Calu3 (cell line): ENCODE measurements around the gene EEF1AKMT3. TPM values are rescaled to one million over a fixed set of nuclear protein-coding genes. Genes with fewer than 3 reads are reported as not detected.

Experiments used
- BruUV-seq: library from RNA; stranded (reverse); fragments of 400-500 nt; replicated peaks from 2 replicates; lab custom pipeline; 2021; lab: Mats Ljungman, UMichigan
- CTCF ChIA-PET: fragments of 300-600 bp; sonication (Branson Sonifier 250); formaldehyde crosslinking; loops from one replicate; lab custom pipeline; 2022; ENCODE audit warnings: antibody characterized with exemption; lab: Charles Lee
- DNase-seq: peaks from one replicate; pipeline ENCODE4 v3.0.0; 2022
- H3K27ac Mint-ChIP-seq: one replicate; pipeline ENCODE4 v1.8.0; 2022; ENCODE audit warnings: mixed read lengths; ENCODE audit not compliant: unreplicated experiment
- H3K27me3 Mint-ChIP-seq: one replicate; pipeline ENCODE4 v1.8.0; 2022; ENCODE audit warnings: mixed read lengths; ENCODE audit not compliant: unreplicated experiment
- H3K36me3 Mint-ChIP-seq: one replicate; pipeline ENCODE4 v1.8.0; 2022; ENCODE audit warnings: mild to moderate bottlenecking, moderate library complexity, mixed read lengths; ENCODE audit not compliant: insufficient read depth, unreplicated experiment
- H3K4me1 Mint-ChIP-seq: one replicate; pipeline ENCODE4 v1.8.0; 2022; ENCODE audit warnings: mild to moderate bottlenecking, low read depth, mixed read lengths; ENCODE audit not compliant: unreplicated experiment
- H3K4me3 Mint-ChIP-seq: one replicate; pipeline ENCODE4 v1.8.0; 2022; ENCODE audit warnings: mild to moderate bottlenecking, low read depth, moderate library complexity, mixed read lengths; ENCODE audit not compliant: unreplicated experiment
- H3K9me3 Mint-ChIP-seq: one replicate; pipeline ENCODE4 v1.8.0; 2022; ENCODE audit warnings: low read depth, mixed read lengths; ENCODE audit not compliant: unreplicated experiment
- CTCF ChIP-seq: fragments of 200-600 bp; IDR thresholded peaks from one replicate; pipeline ENCODE4 v1.8.0; 2022; ENCODE audit warnings: antibody characterized with exemption; ENCODE audit not compliant: unreplicated experiment
- intact Hi-C: fragments of 100-400 bp; cut with micrococcal nuclease; formaldehyde crosslinking; loops from one replicate; pipeline ENCODE4 v1.10.0; 2022; ENCODE audit not compliant: unreplicated experiment
- total RNA-seq: library from RNA; stranded (reverse); gene quantifications from 2 replicates; pipeline ENCODE4 v1.2.3, GENCODE V29; 2022

The EEF1AKMT3 gene
- total RNA-seq, 1 experiment from 2014 or later = 8.4 TPM

GRCh38 chr12:57752668-57753000, 19.8 kb upstream of the EEF1AKMT3 start:
- CTCF ChIA-PET = no interaction called here
- Mint-ChIP-seq H3K36me3 (peaks cover 73% of the 10 kb centered on the region), H3K4me1 (peaks cover 48% of the 10 kb centered on the region), H3K4me3 (peak overlapping the region; percentile 99), H3K27ac (peak overlapping the region; percentile 90), H3K27me3 (no peaks in the 10 kb centered on the region), H3K9me3 (no peaks in the 10 kb centered on the region)
- BruUV-seq = no TSS peak
- DNase-seq = no peak
- intact Hi-C loops = no loop called here
- TF ChIP-seq CTCF = no peak

GRCh38 chr12:57753756-57754337, 18.6 kb upstream of the EEF1AKMT3 start:
- H3K27me3 Mint-ChIP-seq = no peaks in the 10 kb centered on the region
- H3K27ac Mint-ChIP-seq = peak overlapping the region; percentile 82
- intact Hi-C loops = no loop called here

GRCh38 chr12:57754411-57755193, 17.8 kb upstream of the EEF1AKMT3 start, which contains the start of gene MARCHF9:
TSS of gene MARCHF9 (plus strand) at chr12:57755103. CDS start at chr12:57755529, 426 bp downstream.
- TF ChIP-seq CTCF = no peak
- peak; percentile 93 for DNase-seq
- CTCF ChIA-PET = interaction anchor here (1.0 kb wide), 1 partner anchor 10 kb away, joined by 4 read pairs; the partner anchor contains the start of gene TSPAN31
- H3K27me3 Mint-ChIP-seq = no peaks in the 10 kb centered on the region
- H3K4me1 Mint-ChIP-seq = peaks cover 48% of the 10 kb centered on the region
- peaks cover 64% of the 10 kb centered on the region for H3K36me3 Mint-ChIP-seq
- BruUV-seq = no TSS peak
- intact Hi-C loops = no loop called here
- peak within 1 kb of the TSS; percentile 67 for H3K4me3 Mint-ChIP-seq
- no peaks in the 10 kb centered on the region for H3K9me3 Mint-ChIP-seq
- H3K27ac Mint-ChIP-seq = peak within 1 kb of the TSS; percentile 82

More at GRCh38 chr12:57753756-57754337, 18.6 kb upstream of the EEF1AKMT3 start:
- TF ChIP-seq CTCF = no peak
- no peak for DNase-seq
- no TSS peak for BruUV-seq
- CTCF ChIA-PET = interaction anchor here (1.0 kb wide), 1 partner anchor 9 kb away, joined by 4 read pairs; the partner anchor contains the start of gene TSPAN31
- Mint-ChIP-seq H3K9me3 (no peaks in the 10 kb centered on the region), H3K36me3 (peaks cover 64% of the 10 kb centered on the region), H3K4me1 (peaks cover 48% of the 10 kb centered on the region), H3K4me3 (peak overlapping the region; percentile 67)

GRCh38 chr12:57755194-57755453, 17.3 kb upstream of the EEF1AKMT3 start:
- H3K4me1 Mint-ChIP-seq = peaks cover 48% of the 10 kb centered on the region
- no TSS peak for BruUV-seq

More at GRCh38 chr12:57755194-57755453, 17.3 kb upstream of the EEF1AKMT3 start:
- no peak for DNase-seq
- Mint-ChIP-seq H3K36me3 (peaks cover 69% of the 10 kb centered on the region), H3K9me3 (no peaks in the 10 kb centered on the region), H3K4me3 (peak overlapping the region; percentile 67), H3K27me3 (no peaks in the 10 kb centered on the region), H3K27ac (no peak overlapping the region)
- intact Hi-C loops = no loop called here
- CTCF ChIA-PET = no interaction called here
- no peak for TF ChIP-seq CTCF
